Middle frontal gyrus (tissue), 1 donor: Measurements from ENCODE around the gene TIMMDC1.

Experiments used
- DNase-seq: peaks from one replicate; pipeline ENCODE4 v3.0.0-alpha.2; 2015; ENCODE audit warnings: low spot score; ENCODE audit errors: extremely low spot score

TIMMDC1 gene

GRCh38 chr3:119498186-119499011, at the start of gene TIMMDC1:
TIMMDC1 (plus strand) TSS chr3:119498547; CDS start chr3:119498734, 187 bp downstream.
- DNase-seq: peak; percentile 96

DNA sequence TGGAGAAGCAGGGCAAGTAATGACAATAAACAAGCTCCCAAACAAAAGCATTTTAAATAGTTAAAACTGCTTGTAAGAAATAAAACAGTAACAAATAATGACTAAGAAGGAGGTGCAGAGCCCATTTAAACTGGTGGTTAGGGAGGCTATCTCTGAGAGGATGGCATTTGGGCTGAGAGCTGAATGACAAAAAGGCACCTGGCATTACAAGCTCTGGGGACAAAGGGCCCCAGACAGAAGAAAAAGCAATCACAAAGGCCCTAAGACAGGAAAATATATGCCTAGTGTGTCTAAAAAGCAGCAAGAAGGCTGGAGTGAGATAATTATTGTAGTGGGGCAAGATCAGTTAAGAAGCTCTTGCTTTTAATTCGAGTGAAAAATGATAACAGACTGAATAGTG, 44.5 kb upstream of the TIMMDC1 start:
- DNase-seq: no peak

GRCh38 chr3:119456469-119456868, 41.9 kb upstream of the TIMMDC1 start:
- DNase-seq: no peak

GRCh38 chr3:119457246-119457645, 41.1 kb upstream of the TIMMDC1 start:
- DNase-seq: no peak

DNA sequence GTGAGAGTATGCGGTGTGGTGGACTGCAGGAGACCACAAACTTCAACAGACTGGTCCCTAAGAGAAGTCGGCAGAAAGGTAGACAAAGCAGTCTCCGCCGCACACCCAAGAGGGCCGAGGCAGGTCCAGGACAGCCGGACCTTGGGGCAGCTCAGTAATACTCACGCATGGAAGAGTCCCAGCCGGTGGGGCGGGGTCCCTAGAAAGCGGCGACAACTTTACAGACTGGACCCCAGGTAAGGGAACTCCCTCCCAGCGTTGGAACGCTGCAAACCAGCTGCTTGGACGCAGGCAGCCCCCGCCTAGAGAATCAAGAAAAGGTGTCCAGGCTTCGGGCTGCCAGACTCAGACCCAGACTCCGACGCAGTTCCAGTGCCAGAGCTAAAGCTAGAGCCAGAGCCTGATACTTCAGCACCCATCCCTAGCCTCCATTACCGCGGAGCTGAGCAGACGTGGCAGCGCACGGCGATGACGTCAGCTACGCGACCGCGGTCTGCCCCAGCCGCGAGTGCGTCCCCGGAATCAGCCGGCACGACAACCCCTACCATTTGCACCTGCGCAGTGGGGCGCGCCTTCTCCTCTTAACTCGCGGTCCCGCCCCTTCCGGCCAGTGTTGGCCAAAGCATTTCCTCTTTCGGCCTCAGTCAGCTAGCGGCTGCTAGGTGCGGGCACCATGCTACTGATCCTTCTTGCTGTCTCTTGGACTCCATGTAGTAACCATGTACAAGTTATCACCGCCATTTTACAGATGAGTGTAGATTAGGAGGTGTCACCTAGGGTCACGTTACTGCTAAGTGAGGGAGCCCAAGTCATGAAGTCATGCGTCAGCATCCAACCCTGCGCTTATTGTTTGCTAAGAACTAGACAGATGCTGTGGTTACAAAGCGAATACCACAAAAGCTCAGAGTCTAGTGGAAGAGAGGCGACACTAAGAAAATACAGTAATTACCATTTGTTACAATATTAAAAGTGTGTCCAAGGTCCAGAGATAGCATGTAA, 34.9 kb upstream of the TIMMDC1 start, which contains the start of gene TMEM39A:
TSS of gene TMEM39A (minus strand) at position 445 of the 999 bp plus-strand sequence. CDS start 1,541 bp downstream, outside the sequence.
- peak; percentile 99 for DNase-seq

DNA sequence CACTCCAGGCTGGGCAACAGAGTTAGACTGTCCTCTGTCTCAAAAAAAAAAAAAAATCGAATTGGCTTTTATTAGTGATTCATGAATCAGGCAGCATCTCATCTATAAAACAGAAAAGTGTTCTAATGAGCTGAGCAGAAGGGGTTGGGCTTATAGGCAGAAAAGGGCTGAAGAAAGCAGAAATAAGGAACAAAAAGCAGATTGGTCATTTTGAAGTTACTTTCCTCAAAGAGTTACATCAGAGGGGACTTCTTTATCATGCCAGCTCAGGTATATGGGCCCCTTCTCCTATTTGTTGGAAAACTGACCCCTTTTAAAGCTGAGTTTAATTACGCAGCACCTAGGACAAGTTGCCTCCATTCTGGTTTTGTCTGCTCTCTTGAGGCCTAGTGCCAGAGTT, 30.3 kb upstream of the TIMMDC1 start:
- DNase-seq: no peak

DNA sequence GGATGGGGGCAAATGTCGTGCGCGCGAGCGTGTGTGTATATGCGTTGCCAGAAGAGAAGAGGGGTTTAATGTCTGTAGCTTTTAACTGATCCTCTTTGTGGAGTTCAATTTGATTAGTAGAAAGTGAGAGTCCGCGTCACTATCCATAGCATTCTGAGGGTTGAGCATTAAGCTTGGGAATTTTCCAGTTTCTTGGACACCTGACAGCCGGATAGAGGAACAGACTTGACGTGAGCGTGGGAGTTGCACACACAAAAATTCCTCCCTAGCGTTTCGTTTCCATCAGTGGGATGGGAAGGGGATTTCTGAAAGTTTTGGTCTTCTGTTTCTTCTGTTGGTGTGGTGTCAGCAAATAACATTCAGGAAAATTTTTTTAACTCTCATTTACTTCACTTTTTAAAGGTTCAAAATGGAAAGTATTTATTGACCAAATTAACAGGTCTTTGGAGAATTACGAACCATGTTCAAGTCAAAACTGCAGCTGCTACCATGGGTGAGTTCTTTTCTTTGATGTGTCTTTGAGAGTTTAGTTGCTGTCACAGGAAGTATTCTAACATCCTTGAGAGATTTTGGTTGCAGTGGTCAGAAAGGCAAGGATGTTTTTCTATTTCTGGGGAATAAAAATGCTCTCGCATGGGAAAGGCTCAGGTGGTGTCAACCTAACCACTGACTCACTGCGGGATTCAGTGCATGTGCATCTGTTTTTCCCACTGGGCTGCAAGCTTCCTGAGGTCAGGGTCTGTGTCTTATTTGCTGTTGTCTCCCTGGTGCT, 28.7 kb upstream of the TIMMDC1 start:
- no peak for DNase-seq

DNA sequence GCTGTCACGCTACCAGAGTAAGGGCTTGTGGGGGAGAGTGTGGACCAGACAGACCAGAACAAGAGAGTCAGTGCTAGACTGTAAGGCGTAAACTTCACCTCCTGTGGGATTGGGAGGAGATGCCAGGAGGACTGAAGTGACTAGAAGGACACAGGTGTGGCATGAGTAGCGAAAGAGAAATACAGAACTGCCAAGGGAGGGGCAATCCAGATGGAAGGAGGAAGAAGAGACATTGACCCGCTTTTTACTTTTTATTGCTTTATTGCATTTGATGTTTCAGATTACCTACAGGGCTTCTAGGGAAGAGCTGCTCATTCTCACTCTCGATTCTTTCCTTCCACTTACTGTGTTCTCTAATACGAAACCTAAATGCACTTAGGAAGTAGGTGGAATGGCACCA, 27.5 kb upstream of the TIMMDC1 start:
- no peak for DNase-seq

- no peak for DNase-seq
These were observed 17.3 kb upstream of the TIMMDC1 start for GRCh38 chr3:119481079-119481478.

- no peak for DNase-seq
These were observed 15.2 kb upstream of the TIMMDC1 start for GRCh38 chr3:119483101-119483500.

GRCh38 chr3:119485563-119485962, 12.8 kb upstream of the TIMMDC1 start:
- DNase-seq: no peak

GRCh38 chr3:119490153-119490552, 8.2 kb upstream of the TIMMDC1 start:
- DNase-seq: no peak

GRCh38 chr3:119492128-119492527, 6.2 kb upstream of the TIMMDC1 start:
- no peak for DNase-seq

- DNase-seq: no peak
These were observed 5.5 kb upstream of the TIMMDC1 start for GRCh38 chr3:119492810-119493209.

DNA sequence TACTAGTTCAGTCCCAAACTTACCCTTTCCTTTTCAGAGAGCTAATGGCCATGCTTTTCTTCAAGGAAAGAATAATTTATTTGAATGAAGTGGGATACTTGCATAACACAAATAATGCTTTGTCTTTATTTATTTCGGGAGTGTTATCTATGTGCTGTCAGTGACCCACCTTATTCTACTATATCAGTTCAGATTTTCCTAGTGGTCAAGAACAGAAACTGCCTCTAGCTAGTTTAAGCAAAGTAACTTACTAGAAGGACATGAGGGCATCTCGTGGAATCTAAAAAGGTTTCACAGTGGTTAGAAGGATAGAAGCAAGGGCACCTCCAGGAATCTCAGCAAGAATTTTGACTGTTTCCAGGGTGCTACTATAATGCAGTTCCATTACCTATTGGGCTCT, 3.8 kb upstream of the TIMMDC1 start:
- no peak for DNase-seq

- DNase-seq: no peak
These were observed 544 bp upstream of the TIMMDC1 start for GRCh38 chr3:119497820-119498185.

- no peak for DNase-seq
These were observed 1.9 kb downstream of the TIMMDC1 start for GRCh38 chr3:119500265-119500664.

GRCh38 chr3:119500901-119501300, 2.6 kb downstream of the TIMMDC1 start:
- no peak for DNase-seq

GRCh38 chr3:119506631-119507030, 8.3 kb downstream of the TIMMDC1 start:
- DNase-seq: no peak

DNA sequence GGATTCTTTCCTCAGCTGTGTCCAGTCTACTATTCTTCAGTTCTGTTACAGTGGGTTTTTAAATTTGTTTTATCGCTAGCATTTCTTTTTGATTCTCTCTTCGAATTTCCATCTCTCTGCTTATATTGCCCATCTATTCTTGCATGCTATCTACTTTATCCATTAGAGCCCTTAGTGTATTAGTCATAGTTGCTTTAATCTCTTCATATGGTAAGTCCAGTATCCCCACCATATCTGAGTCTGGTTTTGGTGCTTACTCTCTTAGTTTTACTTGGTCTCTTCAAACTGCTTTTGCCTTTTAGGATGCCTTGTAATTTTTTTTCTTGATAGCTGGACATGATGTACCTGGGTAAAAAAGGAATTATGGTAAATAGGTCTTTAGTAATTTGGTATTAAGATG, 9.1 kb downstream of the TIMMDC1 start:
- no peak for DNase-seq

GRCh38 chr3:119508172-119508845, 10.0 kb downstream of the TIMMDC1 start:
- no peak for DNase-seq
